MM.1S (cell line): ENCODE results near the gene TPR.

Experiments used
- DNase-seq: peaks from one replicate; pipeline ENCODE4 v3.0.0-alpha.2; 2015
- H2AFZ ChIP-seq: fragments of 300-600 bp; sonication (generic); 2 replicates; pipeline ENCODE4 v1.6.0; 2016; ENCODE audit warnings: antibody characterized with exemption, low read length
- H3F3A ChIP-seq: fragments of 300-600 bp; sonication (generic); 2 replicates; pipeline ENCODE4 v1.6.1; 2016; ENCODE audit warnings: mild to moderate bottlenecking, antibody characterized with exemption, low read length, moderate library complexity, mixed read lengths; ENCODE audit not compliant: insufficient read depth
- H3K27ac ChIP-seq: fragments of 300-600 bp; sonication (generic); 2 replicates; pipeline ENCODE4 v1.5.1; 2016; ENCODE audit warnings: mild to moderate bottlenecking, low read length
- H3K27me3 ChIP-seq: fragments of 300-600 bp; sonication (generic); replicated peaks from 2 replicates; pipeline ENCODE4 v1.6.0; 2016; ENCODE audit warnings: low read length; ENCODE audit not compliant: insufficient read depth
- H3K36me3 ChIP-seq: fragments of 300-600 bp; sonication (generic); replicated peaks from 2 replicates; pipeline ENCODE4 v1.6.1; 2016; ENCODE audit warnings: mild to moderate bottlenecking, low read length, mixed read lengths; ENCODE audit not compliant: insufficient read depth
- H3K4me1 ChIP-seq: fragments of 300-600 bp; sonication (generic); 2 replicates; pipeline ENCODE4 v1.6.1; 2016; ENCODE audit warnings: low read length, mixed read lengths
- H3K4me2 ChIP-seq: fragments of 300-600 bp; sonication (generic); 2 replicates; pipeline ENCODE4 v1.6.0; 2016; ENCODE audit warnings: low read depth, low read length
- H3K4me3 ChIP-seq: fragments of 300-600 bp; sonication (generic); 2 replicates; pipeline ENCODE4 v1.5.1; 2016; ENCODE audit warnings: low read length, mixed read lengths
- H3K79me2 ChIP-seq: fragments of 300-600 bp; sonication (generic); 2 replicates; pipeline ENCODE4 v1.6.1; 2016; ENCODE audit warnings: mixed run types, low read length, mixed read lengths
- H3K9ac ChIP-seq: fragments of 300-600 bp; sonication (generic); 2 replicates; pipeline ENCODE4 v1.6.1; 2016; ENCODE audit warnings: low read length, mixed read lengths
- H3K9me2 ChIP-seq: fragments of 300-600 bp; sonication (generic); replicated peaks from 2 replicates; pipeline ENCODE4 v1.6.1; 2016; ENCODE audit warnings: mild to moderate bottlenecking, low read length, mixed read lengths; ENCODE audit not compliant: insufficient read depth
- H3K9me3 ChIP-seq: fragments of 300-600 bp; sonication (generic); replicated peaks from 2 replicates; pipeline ENCODE4 v1.6.1; 2016; ENCODE audit warnings: mild to moderate bottlenecking, low read length, mixed read lengths; ENCODE audit not compliant: insufficient read depth
- H4K20me1 ChIP-seq: fragments of 300-600 bp; sonication (generic); 2 replicates; pipeline ENCODE4 v1.6.1; 2016; ENCODE audit warnings: mild to moderate bottlenecking, low read length, moderate library complexity, mixed read lengths; ENCODE audit not compliant: insufficient read depth
- CTCF ChIP-seq: fragments of 300-600 bp; sonication (generic); IDR thresholded peaks from 2 replicates; pipeline ENCODE4 v1.5.1; 2016; ENCODE audit warnings: antibody characterized with exemption, low read length, mixed read lengths
- EZH2 ChIP-seq: fragments of 300-600 bp; sonication (generic); optimal IDR thresholded peaks from 2 replicates; pipeline ENCODE3; 2017; ENCODE audit warnings: low read depth, mild to moderate bottlenecking, antibody characterized with exemption, low read length, mixed read lengths
- EZH2phosphoT487 ChIP-seq: fragments of 300-600 bp; sonication (generic); IDR thresholded peaks from 2 replicates; pipeline ENCODE4 v1.6.1; 2018; ENCODE audit warnings: antibody characterized with exemption, low read length

The TPR gene

GRCh38 chr1:186300056-186300455, 75.0 kb downstream of the TPR start:
- H2AFZ ChIP-seq: no peak overlapping the region
- H3K4me1 ChIP-seq: no peaks in the 10 kb centered on the region
- H3K36me3 ChIP-seq: no peaks in the 10 kb centered on the region
- no peaks in the 10 kb centered on the region for H3K9me2 ChIP-seq
- no peak overlapping the region for H3K4me2 ChIP-seq
- DNase-seq: no peak
- H3K27ac ChIP-seq: no peak overlapping the region
- no peaks in the 10 kb centered on the region for H4K20me1 ChIP-seq
- H3K9ac ChIP-seq: no peak overlapping the region
- H3K79me2 ChIP-seq: no peaks in the 10 kb centered on the region
- no peaks in the 10 kb centered on the region for H3K27me3 ChIP-seq
- H3K9me3 ChIP-seq: no peaks in the 10 kb centered on the region
- no peaks in the 10 kb centered on the region for H3F3A ChIP-seq
- TF ChIP-seq EZH2 (no peak), EZH2phosphoT487 (no peak), CTCF (no peak)
- no peak overlapping the region for H3K4me3 ChIP-seq

GRCh38 chr1:186299570-186299969, 75.5 kb downstream of the TPR start:
- Histone ChIP-seq H3K9me3 (no peaks in the 10 kb centered on the region), H3K4me1 (no peaks in the 10 kb centered on the region), H3K36me3 (no peaks in the 10 kb centered on the region), H3K79me2 (no peaks in the 10 kb centered on the region), H4K20me1 (no peaks in the 10 kb centered on the region), H3K9ac (no peak overlapping the region), H3K9me2 (no peaks in the 10 kb centered on the region), H3K4me2 (no peak overlapping the region), H3K4me3 (no peak overlapping the region), H3K27me3 (no peaks in the 10 kb centered on the region), H2AFZ (no peak overlapping the region), H3K27ac (no peak overlapping the region), H3F3A (no peaks in the 10 kb centered on the region)
- no peak for DNase-seq
- no peak for TF ChIP-seq EZH2
- no peak for TF ChIP-seq EZH2phosphoT487
- TF ChIP-seq CTCF: no peak

- no peak for DNase-seq
- no peaks in the 10 kb centered on the region for H3K79me2 ChIP-seq
- H3K27ac ChIP-seq: no peak overlapping the region
- no peak overlapping the region for H3K4me3 ChIP-seq
- H3K4me1 ChIP-seq: no peaks in the 10 kb centered on the region
- no peaks in the 10 kb centered on the region for H3K27me3 ChIP-seq
- H3K4me2 ChIP-seq: no peak overlapping the region
- H3K9ac ChIP-seq: no peak overlapping the region
- H3K36me3 ChIP-seq: no peaks in the 10 kb centered on the region
- H2AFZ ChIP-seq: no peak overlapping the region
- no peaks in the 10 kb centered on the region for H3F3A ChIP-seq
- no peaks in the 10 kb centered on the region for H3K9me3 ChIP-seq
- no peaks in the 10 kb centered on the region for H4K20me1 ChIP-seq
- TF ChIP-seq CTCF (no peak), EZH2 (no peak), EZH2phosphoT487 (no peak)
- H3K9me2 ChIP-seq: no peaks in the 10 kb centered on the region
Measured at GRCh38 chr1:186298851-186299250, 76.2 kb downstream of the TPR start.
